GM21423 (cell line): ENCODE results near the gene ZBTB18.
"Not testable (repeated sequence)": the region's sequence is repeated elsewhere in the genome, so short reads cannot be mapped to it uniquely, and the experiment has no call there.

Source experiments
- ATAC-seq: cut with Tn5 transposase; IDR thresholded peaks from one replicate; pipeline ENCODE4 v1.9.1; 2021; ENCODE audit warnings: mild to moderate bottlenecking, moderate library complexity; ENCODE audit not compliant: unreplicated experiment

The ZBTB18 gene

GRCh38 chr1:244050835-244051444 is at the start of gene ZBTB18:
TSS of gene ZBTB18 (plus strand) at chr1:244051283. CDS start at chr1:244051432, 149 bp downstream.
- ATAC-seq = no peak

GRCh38 chr1:244002721-244003120 is 48.4 kb upstream of the ZBTB18 start:
- no peak for ATAC-seq

- no peak for ATAC-seq
These were observed 45.6 kb upstream of the ZBTB18 start for GRCh38 chr1:244005455-244005854.

GRCh38 chr1:244006381-244006901 is 44.6 kb upstream of the ZBTB18 start:
- ATAC-seq = no peak

- ATAC-seq = no peak
These were observed 44.1 kb upstream of the ZBTB18 start for GRCh38 chr1:244006961-244007360.

GRCh38 chr1:244010191-244010590 is 40.9 kb upstream of the ZBTB18 start:
- ATAC-seq = no peak

GRCh38 chr1:244010703-244011123 is 40.4 kb upstream of the ZBTB18 start:
- no peak for ATAC-seq

GRCh38 chr1:244011271-244011670 is 39.8 kb upstream of the ZBTB18 start:
- ATAC-seq = no peak

- ATAC-seq = no peak
These were observed 39.3 kb upstream of the ZBTB18 start for GRCh38 chr1:244011786-244012185.

GRCh38 chr1:244012202-244012601 is 38.9 kb upstream of the ZBTB18 start:
- no peak for ATAC-seq

GRCh38 chr1:244013100-244013499 is 38.0 kb upstream of the ZBTB18 start:
- no peak for ATAC-seq

GRCh38 chr1:244014862-244015261 is 36.2 kb upstream of the ZBTB18 start:
- ATAC-seq = not testable (repeated sequence)

- ATAC-seq = no peak
These were observed 31.0 kb upstream of the ZBTB18 start for GRCh38 chr1:244019982-244020485.

- no peak for ATAC-seq
These were observed 29.7 kb upstream of the ZBTB18 start for GRCh38 chr1:244021427-244021826.

- no peak for ATAC-seq
These were observed 28.8 kb upstream of the ZBTB18 start for GRCh38 chr1:244022311-244022710.

- no peak for ATAC-seq
These were observed 28.1 kb upstream of the ZBTB18 start for GRCh38 chr1:244022864-244023440.

- ATAC-seq = no peak
These were observed 23.5 kb upstream of the ZBTB18 start for GRCh38 chr1:244027491-244028145.

GRCh38 chr1:244028701-244029100 is 22.4 kb upstream of the ZBTB18 start:
- no peak for ATAC-seq

GRCh38 chr1:244029124-244029523 is 22.0 kb upstream of the ZBTB18 start:
- ATAC-seq = no peak

- ATAC-seq = no peak
These were observed 20.5 kb upstream of the ZBTB18 start for GRCh38 chr1:244030481-244031040.

GRCh38 chr1:244035358-244035757 is 15.7 kb upstream of the ZBTB18 start:
- no peak for ATAC-seq

GRCh38 chr1:244037252-244037651 is 13.8 kb upstream of the ZBTB18 start:
- no peak for ATAC-seq
